COLO829 (cell line): ENCODE measurements around the gene GALNT12.

Source experiments
- DNase-seq: peaks from one replicate; pipeline ENCODE4 v3.0.0; 2012; ENCODE audit warnings: low spot score

Gene GALNT12

DNA sequence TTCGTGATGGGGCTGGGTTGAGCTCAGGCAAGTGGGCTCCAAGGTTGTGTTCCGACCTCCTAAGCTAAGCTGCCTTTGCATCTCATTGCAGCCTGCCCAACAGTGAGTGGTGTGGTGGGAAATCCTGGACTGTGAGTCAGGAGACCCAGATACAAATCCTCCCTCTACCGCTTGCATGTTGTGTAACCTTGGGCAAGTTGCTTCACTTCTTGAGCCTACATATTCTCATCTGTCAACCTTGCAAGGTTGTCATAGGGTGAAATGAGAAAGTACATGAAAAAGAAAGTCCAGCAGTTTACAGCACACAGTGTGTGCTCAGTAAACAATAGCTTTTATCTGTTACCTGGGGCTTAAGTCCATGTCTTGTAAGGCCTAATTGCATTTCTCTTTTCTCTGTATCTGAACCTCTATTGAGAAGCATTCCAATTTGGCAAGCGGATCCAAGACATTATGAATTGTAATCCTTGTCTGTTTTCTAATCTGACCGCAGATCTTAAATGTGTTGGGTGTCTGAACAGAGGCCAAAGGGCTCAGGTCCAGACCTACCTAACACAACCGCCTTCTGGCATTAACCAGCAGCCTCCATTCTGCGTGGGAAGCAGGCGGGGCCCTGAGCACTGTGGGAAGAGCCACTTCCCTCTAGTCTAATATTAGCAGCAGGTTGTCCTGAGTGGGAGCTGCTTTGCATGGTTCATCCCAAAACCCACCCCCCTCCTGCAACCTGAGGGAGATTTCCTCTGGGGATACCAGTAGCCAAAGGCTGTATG lies 1.8 kb upstream of the GALNT12 start:
- DNase-seq = no peak

DNA sequence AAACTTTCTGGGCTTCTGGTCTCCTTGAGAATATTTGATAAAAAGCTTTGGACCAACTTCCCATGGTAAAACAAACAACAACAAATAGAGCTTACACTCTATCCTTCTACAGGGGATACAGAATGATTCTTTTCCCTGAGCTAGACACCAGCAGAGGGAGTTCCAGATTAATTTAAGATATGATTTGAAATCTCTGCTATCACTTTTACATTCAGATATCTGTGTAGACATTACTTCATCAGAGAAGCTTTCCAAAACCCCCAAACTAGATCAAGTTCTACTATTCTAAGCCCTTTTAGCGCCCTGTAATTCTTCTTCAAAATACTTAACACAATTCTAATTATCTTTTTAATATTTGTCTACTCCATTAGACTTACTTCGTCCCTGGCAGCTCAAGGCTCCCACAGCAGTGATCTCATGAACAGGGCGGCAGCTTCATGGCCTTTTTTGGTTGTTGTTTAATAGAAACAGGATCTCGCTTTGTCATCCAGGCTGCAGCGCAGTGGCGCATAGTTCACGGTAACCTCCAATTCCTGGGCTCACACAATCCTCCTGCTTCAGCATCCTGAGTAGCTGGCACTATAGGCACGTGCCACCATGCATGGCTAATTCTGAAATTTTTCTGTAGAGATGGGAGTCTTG lies 955 bp upstream of the GALNT12 start:
- DNase-seq = no peak

GRCh38 chr9:98807814-98808195 lies 335 bp downstream of the GALNT12 start:
- DNase-seq = no peak

DNA sequence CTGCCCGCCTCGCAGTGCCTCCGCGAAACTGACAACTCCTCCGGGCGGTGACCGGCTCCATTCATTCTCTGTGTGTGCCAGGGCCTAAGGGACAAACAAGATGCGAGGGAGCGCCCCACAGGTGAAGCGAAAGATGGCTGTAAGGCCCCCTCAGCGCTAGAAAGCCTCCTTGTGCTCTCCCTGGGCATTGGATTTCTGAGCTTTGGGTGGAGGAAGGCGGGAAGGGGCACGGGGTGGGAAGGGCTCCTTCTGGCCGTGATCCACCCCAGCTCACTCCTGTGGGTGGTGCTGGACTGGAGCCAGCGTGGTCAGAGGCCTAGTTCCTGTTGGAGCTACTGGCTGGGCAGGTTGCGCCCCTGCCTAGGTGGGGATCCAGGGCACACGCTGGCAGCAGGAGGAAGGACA lies 943 bp downstream of the GALNT12 start:
- no peak for DNase-seq

DNA sequence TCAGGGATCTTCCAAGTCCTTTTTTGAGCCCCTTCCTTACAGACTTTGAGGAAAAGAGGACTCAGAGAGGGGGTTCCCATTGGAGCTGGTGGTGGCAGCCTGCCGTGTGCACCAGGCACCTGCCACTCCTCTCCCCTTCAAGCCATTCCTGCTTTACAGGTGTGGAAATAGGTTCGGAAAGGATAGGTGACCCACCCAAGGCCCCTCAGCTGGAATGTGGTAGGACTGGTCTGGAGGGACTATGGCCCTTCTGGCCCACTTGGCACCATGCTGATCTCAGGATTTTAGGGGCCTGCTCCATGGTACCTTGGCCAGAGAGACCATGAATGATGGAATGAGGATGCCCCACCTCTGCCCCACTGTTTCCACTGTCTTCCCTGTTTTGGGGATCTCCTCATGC lies 1.4 kb downstream of the GALNT12 start:
- DNase-seq = no peak

DNA sequence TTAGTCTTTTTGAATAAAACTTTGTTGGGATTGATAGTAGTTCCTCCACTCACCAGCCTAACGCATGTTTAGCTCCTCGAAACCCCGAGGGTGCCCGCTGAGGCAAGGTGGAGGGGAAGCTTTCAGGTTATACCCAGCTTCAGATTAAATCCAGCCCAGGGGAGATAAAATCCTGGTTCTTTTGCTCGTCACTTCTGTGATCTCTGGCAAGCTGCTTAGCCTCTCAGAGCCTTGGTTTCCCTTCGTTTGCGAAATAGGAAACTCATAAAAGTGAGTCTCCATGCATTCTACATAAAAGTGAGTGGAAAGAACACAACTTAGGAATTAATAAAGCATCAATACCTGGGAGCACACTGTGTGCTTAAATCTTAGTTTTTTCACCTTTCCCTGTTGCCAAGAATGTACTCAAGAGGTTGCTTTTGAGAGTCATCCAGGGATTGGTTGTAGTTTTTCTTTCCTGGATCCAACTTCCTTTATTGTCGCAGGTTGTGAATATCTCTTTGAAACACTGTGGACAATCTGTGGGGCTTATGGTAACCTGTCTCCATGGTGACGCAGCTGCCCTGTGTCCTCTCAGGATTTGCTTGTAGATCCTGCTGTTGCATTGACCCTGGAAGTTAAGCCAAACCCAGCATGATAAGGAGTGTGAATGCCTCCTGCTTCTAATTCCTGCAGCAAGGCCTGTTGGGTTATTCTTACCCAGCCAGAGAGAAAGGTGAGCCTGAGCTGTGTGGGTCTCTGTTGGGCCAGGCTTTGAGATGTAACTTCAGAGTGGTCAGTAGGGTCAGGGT lies 2.0 kb downstream of the GALNT12 start:
- no peak for DNase-seq

- no peak for DNase-seq
These were observed 2.8 kb downstream of the GALNT12 start for GRCh38 chr9:98810102-98810842.

- DNase-seq = no peak
These were observed 3.7 kb downstream of the GALNT12 start for GRCh38 chr9:98811051-98811650.

- DNase-seq = no peak
These were observed 8.0 kb downstream of the GALNT12 start for GRCh38 chr9:98815391-98815951.

- no peak for DNase-seq
These were observed 11.3 kb downstream of the GALNT12 start for GRCh38 chr9:98818764-98819163.

GRCh38 chr9:98819231-98819630 lies 11.8 kb downstream of the GALNT12 start:
- no peak for DNase-seq

DNA sequence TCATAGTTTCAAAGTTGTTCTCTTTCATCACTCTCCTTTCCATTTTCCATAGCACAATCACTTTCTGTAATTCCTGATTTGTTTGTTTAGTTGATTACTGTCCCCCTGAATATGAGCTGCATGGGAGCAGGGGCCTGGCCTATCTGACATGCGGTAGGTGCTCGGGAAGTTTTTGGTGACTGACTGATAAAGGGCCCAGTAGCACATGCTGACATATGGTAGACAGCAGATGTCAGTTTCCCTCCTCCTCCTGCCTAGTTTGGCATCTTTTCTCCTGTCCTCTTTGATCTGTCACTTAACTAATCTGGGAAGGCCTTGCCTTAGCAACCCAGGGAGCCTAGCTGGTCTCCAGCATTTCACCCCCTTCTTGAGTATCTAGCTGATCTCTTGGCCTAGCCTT lies 14.4 kb downstream of the GALNT12 start:
- no peak for DNase-seq

- DNase-seq = no peak
These were observed 15.2 kb downstream of the GALNT12 start for GRCh38 chr9:98822661-98823060.

DNA sequence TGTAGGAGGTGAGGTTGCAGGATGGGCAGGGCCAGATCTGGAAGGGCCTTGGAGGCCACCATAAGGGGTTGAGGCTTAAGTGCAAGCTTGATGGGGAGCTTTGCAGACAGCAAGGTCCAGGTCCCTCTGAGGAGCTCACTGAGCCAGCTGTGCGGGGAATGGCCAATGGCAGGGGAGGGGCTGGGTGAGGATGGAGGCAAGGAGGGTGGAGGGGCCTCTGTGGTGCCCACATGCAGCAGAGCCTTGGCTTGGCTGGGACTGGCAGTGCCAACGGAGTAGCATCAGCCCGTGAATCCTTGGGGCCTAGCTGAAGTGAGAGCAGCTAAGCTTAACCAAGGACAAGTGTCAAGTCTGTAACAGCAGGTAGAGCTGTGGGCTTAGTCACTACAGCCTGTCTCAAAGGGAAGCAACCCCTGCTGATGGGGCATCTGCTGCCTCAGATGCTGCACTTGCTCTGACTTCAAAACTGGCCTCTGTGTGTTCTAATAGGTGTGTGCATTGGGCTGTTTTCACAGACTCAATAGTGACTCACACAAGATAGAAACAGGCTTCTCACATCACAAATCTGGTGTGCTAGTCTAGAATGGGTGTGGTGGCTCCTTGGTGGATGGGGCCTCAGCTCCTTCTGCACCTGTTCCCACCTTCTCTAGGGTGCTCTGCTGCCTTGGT lies 16.3 kb downstream of the GALNT12 start:
- DNase-seq = no peak

GRCh38 chr9:98825414-98825813 lies 17.9 kb downstream of the GALNT12 start:
- no peak for DNase-seq

- no peak for DNase-seq
These were observed 19.2 kb downstream of the GALNT12 start for GRCh38 chr9:98826716-98827115.

- no peak for DNase-seq
These were observed 22.3 kb downstream of the GALNT12 start for GRCh38 chr9:98829766-98830165.

GRCh38 chr9:98830554-98830953 lies 23.1 kb downstream of the GALNT12 start:
- no peak for DNase-seq

DNA sequence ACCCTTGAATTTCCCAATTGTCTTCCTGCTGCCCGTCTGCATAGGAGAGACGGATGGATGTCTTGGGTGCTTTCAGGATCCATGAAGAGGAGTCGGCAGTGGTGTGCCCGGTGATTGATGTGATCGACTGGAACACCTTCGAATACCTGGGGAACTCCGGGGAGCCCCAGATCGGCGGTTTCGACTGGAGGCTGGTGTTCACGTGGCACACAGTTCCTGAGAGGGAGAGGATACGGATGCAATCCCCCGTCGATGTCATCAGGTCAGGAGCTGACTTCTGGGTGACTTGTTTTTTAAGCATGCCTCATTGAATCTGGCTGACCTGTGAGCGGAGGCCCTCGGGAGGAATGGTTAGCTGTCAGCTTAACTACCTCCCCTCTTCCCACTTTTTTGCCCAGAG lies 24.2 kb downstream of the GALNT12 start:
- DNase-seq = no peak

- no peak for DNase-seq
These were observed 25.3 kb downstream of the GALNT12 start for GRCh38 chr9:98832768-98833089.
